NCI-H2196 treated with DMSO at 0.1 percent for 48 hours (cell line): ENCODE measurements around the gene SERPIND1.

ENCODE experiments used
- DNase-seq: peaks from one replicate; lab custom pipeline; 2025; ENCODE audit not compliant: unreplicated experiment; lab: John Stamatoyannopoulos, UW

Gene SERPIND1

DNA sequence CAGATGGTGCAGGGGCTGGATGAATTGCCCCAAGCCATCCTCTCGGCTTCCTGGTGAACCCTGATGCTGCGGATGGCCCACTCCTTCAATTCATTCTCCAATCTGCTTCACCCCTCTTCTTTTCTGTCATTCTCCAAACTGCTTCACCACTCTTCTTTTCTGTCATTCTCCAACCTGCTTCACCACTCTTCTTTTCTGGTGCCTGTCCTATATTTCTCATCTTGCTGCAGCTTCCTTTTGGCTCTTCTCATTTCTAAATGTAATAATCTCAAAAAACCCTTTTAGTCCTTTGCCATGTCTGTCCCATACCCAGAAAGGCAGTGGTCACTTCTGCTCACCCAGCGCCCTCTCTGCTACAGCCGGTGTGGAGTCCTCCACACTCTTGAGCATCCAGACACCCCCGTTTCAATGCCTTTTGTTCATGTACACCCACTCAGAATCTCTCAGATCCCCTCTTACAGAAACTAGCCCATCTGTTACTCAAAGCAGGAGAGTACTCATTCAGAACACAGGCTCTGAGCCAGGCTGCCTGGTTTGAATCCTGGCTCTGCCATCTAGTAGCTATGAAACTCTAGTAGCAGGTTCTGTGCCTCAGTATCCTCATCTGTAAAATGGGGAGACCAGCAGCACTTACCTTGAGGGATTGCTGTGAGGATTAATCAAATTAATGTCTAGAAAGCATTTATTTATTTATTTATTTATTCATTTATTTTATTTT, 14.9 kb downstream of the SERPIND1 start:
- no peak for DNase-seq

DNA sequence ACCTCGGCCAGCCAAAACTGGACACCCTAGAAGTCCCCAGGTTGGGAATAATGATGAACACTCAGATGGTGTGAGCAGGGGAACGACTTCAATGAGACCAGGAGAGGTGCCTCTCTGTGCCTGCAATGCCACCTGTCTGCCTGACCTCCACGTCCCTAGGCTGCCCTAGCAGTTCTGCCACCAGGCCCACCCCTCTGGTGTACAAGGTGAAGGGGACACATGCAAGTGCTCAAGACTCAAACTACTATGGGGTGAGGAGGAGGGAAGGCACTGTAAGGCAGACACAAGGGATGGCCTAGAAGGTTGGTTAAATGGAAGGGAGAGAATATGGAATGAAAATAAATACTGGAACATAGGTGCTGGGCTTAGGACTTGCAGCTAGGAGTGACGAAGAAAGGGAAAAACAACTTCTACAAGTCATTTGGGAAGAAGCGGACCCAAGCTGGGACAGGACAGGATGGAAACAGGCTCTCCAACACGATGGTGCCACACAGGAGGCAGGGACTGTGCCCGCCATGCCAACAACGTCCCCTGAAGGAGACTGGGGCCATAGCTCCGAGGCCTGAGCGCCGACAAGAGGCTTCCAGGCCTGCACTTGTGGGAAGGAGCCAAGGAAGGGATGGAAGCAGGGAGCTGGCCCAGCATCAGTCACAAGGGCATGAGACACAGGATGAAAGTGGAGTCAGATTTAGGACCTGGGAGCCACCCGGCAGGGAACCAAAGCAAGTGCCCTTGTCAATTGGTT, 18.5 kb downstream of the SERPIND1 start:
- no peak for DNase-seq

DNA sequence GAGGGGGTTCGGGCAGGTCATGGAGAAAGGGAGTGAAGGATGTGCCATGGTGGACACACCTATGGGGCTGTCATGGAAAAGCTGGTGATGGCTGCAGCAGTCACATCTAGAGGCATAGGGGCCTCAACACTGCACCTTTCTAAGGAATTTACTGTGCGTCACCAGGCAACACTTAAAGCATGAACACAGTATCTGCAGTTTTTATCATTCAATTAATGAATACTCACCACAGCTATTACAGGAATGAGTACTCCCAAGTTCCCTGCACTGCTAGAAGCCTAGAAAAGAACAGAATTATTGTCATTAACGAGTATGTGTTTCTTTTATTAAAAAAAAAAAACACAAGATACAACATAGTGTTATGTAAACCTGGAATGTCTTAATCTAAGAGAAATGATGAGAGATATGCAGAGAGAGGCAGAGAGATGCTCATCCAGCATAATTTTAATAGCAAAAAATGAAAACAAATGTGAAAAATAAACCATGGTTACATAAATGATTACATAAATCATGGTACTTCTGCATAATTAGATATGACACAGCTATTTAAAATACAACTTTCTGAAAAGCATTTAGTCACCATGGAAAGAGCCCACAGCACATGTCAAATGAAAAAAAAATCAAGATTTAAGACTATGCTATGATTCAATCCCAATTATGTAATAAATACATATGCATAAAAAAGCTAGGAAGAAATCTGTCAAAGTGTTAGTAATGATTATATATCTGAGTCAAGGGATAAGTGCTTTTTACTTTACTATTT, 19.2 kb downstream of the SERPIND1 start:
- DNase-seq, result no peak

DNA sequence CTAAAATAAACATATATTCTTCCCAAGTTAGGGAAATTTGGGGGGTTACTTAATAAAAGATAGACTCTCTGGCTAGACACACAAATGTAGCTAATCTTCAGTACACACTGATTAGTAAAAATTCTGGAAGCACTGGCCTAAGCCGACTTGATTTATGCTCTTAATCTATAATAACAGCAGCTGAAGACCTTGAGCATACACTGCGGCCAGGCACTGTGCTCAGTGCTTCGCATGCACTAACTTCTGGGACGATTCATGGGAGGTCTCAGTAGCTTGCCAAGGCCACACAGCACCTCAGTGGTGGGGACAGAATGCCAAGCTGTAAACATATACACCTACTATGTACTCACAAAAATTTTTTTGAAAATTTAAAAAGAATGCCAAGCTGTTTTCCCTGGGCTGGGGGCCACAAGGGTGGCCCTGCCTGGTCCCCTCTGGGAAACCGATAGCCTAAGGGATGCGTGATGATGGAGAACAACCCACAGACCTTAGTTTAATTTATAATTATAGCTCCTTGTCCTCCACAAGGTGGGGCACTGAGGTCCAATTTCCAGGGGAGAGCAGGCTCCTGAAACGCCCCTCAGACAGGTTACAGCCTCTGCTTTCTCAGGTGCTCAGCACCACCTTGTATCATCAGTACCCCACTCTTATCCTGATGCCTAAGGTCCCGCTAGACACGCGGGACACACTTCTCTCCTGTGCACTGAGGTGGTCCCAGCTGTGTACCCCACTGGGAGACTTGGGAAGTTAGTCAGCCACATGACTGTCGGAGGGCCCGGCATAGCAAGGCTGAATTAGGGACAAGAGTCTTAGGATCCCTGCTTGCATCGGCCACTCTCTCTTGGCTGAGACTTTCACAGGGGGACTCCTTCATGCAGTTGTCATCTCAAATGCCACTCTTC, 20.1 kb downstream of the SERPIND1 start:
- DNase-seq, result no peak

DNA sequence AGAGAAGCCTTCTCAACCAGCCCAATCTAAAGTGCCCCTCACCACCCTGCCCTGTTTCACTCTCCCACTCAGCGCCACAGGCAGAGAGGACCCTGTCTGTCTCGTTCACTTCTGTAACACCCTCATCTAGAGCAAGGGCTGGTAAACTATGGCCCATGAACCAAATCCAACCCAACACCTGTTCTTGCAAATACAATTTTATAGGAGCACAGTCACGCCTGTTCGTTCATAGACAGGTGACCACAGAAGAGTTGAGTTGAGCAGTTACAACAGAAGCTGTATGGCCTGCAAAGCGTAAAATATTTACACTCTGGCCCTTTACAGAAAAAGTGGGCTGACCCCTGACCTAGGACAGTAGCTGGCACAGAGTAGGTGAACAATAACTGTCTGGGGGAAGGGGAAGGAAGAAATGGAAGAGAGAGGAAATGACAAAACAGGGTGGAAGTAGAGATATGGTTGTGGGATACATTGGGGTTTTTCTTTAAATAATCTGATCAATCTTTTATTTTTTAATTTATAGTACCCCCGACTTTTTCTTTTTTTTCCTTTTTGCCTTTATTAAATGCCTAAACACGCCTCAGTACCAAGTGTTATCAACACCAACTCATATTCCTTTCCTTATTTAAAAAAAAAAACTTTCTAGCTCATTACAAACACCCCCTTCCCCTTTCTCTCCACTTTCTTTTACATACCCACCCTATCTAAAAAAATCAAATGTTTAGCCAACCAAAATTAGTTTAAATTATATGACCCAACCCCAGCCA, 20.9 kb downstream of the SERPIND1 start:
- no peak for DNase-seq

DNA sequence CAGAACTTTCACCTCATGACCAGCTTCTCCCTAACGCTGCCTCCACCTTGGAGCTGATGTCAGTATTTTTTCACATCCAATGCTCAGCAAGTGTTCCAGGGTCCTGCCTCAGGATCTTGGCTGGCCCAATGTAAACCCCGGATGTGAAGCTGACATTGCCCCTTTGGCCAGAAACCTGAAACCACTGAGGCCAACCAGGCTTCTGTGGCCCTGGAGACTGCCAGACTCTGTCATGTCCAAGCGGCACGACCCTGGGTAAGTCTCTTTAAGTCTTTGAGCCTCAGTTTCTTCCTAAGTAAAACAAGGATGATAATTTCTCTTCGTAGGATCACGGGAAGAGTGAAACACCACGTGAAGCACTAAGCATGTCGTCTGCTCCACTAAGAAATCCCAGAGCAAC, 22.8 kb downstream of the SERPIND1 start:
- DNase-seq, result no peak

DNA sequence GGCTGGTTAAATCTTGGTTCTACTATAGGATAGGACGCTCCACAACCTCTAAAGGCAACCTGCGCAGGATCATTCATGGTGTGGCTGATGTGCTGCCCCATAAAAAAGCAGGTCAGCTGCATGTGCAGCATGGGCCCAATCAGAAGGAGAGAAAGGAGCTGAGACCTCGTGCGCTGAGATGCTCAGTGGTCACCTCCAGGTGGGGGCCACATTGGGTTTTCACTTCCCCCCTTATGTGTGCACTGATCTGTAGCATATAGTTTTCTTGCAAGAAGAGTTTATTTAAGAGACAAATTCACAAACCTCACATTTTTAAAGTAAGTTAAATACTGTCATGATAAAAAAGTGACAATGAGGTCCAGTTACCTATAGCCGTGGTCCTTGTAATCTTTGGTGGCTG, 24.3 kb downstream of the SERPIND1 start:
- DNase-seq, result no peak

DNA sequence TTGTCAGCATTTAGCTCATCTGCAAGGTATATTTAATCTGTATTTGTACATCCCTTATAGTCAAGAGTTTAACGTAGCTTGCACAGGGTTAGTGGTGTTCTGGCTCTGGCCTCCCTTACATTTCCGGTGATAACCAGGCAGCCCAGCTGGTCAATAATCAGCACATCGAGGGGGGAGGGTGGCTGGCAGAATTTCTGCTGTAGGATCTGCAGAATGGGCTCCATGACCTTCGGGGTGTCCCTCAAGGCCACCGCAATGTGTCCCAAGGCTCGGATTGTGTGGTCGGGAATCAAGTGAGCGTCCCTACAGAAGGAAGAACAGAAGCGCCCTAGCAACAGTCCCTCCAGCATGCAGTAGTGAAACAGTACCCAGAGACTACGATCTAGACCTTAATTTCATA, 25.1 kb downstream of the SERPIND1 start:
- DNase-seq, result no peak

DNA sequence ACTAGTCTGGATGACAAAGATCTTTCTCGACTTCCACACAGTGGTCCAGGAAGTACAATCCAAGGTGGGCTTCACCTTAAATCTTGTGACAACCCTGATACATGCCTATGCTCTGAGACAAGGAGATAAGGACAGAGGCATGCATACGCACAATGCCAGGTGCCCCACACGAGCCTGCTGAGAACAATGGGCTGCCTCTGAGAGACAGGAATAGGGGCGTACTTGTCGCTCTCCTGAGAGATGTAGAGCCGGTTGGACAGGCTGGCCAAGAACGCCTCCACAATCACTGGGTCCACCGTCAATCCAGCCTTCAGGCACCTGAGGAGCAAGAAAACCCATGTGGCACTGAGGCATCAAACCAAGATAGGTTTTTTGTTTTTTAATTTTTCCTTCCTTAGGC, 25.5 kb downstream of the SERPIND1 start:
- no peak for DNase-seq

DNA sequence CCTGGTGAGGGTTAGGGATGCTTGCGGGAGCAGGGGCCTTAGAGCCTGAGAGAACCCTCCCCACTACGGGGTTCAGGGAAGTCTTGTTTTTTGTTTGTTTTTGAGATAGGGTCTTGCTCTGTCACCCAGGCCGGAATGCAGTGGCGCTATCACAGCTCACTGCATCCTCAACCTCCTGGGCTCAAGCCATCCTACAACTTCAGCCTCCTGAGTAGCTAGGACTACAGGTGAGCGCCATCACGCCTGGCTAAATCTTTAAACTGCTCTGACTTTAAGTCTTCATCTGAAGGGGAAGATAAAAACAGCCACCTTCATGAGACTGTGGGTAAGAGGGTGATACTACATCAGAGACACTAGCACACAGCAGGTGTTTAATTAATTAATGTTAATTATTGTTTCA, 28.5 kb downstream of the SERPIND1 start:
- no peak for DNase-seq

DNA sequence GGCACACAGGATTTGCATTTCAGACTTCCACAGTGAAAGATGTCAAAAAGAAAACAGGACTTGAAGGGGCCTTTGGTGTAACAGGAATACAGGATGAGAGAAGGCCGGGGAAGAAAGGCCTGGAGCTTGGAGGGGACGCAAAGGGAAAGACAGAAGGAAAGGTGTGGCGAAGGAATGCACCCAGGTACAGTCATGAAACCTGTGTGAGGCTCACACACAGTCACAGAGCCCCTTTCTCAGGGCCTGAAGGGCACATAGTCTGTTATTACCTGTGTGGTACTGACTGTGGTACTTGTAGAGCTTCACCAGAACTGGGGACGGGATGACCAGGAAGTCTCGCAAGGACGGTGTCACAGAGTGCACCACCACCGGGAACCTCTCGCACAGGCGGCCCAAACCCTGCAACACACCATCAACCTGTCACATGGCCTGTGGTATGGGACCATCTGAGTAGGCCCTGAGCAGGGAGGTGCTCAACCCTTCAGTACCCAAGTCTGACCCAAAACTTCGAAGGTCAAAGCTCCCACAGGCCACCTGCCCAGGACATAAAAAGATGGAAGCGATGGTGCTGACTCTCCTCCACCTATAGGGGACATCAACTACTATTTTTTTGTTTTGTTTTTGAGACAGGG, 29.1 kb downstream of the SERPIND1 start:
- DNase-seq, result no peak

DNA sequence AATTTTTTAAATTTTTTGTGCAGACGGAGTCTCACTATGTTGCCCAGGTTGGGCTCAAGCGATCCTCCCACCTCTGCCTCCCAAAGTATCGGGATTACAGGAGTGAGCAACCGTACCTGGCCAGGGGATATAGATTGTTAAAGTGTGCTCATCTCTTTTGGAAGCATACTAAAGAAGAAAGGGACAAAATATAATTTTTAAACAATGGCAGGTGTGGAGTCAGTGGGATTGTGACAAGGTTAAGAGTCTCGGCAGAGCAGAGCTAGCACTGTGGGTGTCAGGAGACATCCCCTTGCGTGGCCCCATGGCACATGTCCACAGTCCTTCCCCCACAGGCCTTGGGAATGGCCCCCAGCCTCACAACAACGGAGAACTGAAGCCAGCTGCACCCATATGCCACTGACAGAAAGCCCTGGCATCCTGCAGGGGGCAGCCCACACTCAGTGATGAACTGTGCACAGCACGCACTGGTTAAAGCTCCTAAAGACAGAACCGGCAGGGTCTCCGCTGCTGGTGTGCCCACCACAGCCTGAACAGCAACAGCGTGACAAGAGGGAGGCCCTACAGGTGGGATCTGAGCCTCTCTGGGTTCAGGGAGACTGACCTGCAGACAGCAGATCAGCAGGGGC, 29.9 kb downstream of the SERPIND1 start:
- no peak for DNase-seq

DNA sequence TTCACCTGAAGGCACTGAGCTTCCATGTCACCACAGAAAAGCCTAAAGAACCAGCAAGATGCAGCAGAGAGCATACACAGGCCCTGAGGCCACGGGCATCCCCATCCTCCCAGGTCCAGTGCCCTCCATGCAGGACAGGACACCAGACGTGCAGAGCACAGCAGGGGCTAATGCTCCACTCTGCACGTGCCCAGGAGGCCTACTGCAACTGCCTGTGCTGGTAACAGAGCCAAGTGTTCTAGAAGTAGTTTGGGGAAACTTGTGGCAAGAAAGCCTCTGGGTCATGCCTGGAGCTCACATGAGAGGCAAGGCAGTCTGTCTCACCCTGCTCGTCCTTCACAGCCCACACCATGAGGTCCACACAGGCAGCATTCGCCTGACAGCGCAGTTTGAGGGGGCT, 30.7 kb downstream of the SERPIND1 start:
- no peak for DNase-seq

DNA sequence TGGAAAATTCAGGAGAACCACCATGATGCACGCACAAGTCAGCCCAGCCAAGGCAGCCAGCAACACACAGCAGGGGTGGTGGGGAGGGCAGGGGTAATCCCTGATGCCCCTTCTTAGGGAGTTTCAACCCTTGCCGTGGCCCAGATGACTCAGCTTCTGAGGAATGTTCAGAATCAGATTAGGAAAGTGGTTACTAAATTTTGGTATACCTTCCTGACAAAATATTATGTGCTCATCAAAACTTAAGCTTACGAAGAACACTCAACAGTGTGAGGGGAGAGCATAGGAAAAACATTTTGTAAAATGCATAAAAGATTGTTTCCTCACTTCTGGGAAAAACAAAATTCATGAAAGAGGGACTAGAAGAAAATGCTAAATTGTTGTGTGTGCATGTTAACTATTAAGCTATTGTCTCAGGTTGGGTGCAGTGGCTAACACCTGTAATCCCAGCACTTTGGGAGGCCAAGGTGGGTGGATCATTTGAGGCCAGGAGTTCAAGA, 32.1 kb downstream of the SERPIND1 start:
- no peak for DNase-seq

DNA sequence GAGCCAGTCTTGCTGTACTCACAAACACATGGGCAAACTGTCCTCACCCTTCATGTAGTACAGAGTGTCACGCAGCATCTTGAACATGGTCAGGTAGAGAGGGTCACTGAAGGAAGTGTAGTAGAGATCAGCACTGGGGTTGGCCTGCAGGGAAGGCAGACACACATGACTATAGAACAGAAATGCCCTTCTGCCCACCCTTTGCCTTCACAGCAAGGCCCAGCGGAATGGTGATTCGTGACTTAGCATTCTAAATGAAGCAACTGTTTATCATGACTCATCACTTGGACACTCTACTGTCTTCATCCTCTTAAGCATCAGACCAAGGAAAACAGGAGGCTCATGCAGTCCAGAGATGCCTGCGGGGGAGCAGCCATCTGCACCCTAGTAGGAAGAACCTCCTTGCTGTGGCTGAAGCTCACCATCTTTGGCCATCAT, 33.4 kb downstream of the SERPIND1 start:
- DNase-seq, result no peak

DNA sequence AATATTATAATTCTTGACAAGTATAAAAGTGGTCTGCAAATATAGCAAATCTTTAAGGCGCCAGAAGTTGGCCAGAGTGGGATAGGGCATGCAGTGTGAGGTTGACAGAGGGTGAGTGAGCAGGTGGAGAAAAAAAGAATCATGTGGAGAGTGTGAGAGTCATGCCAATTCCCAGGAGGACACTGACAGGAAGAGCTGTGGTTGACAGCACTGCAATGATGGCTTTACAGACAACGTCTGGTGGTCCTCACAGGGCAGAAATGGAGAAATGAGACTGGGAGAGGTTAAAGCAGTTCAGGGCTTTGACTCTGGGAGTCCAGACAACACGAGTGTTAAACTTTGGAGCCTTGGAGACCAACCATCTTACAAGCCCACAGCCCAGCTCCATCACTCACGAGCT, 34.9 kb downstream of the SERPIND1 start:
- DNase-seq, result no peak

DNA sequence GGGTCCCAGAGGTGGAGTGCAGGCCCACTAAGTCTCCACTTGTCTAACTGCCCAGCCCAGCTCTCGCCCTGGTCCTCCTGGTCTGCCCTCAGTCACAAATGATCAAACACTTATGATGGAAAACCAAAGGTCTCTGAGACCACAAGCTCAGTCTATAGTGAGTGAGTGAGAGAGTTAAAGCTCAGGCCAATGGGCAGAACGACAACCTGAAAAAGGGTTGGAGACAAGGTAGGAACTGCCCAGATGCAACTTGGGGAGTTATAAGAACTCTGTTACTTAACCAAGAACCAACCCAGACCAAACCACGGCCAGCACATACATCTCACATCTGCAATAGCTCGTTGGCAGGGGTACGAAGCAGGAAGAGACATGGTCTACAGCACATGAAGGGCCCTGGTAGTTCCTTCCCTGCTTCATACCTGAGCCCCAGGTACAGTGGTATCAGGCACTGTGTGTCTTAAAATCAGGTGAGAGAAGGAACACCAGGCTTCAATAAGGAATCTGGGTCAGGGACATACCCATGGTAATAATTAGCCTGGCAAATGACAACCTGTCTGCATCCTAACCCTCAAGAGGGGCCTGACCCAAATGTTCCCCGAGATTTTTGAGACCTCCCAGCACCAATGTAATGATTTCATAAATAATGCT, 35.7 kb downstream of the SERPIND1 start:
- DNase-seq, result no peak

DNA sequence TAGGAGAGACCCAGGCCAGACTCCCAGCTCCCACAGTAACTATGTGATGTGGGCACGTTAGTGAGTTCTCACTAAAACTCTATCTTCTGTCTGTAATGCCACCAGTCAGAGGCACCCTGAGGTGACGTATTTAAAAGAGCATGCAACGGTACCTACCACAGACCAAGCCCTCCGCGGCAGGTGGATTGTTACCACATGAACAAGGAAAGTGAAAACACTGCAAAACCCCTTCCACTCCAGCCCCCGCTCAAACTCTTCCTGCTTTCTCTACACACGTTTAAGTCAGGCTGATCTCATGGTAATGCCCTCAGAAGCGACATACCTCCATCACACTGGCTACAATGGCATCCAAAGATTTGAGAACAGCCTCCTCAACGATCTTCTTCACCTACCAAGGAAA, 36.7 kb downstream of the SERPIND1 start:
- no peak for DNase-seq

DNA sequence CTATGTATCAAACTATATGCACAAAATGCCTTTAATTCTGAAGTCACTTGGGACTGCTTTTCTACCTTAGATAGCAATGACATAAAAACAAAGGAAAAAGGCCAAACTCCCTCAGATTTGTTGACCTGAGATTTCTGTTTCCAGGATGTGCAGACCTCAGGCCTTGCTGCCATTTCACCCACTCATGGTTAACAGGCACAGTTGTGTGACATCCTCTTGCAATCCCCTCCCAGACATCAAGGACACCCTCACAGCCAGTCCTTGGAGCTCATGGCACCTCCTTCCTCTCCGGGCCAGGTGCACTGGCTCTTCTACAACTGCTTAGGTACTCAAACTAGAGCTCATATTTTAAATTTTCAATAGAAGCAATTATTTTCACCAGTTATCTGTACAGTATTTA, 37.3 kb downstream of the SERPIND1 start:
- DNase-seq, result no peak
